ENCODE data around the gene CACNA2D3. TPM values are rescaled to one million over a fixed set of nuclear protein-coding genes. Genes with fewer than 3 reads are reported as not detected.
A peak's percentile ranks its signal among the peaks of the same experiment; 100 is the strongest.

Gene CACNA2D3
- total RNA-seq, 1 experiment from 2014 or later = not detected

- intact Hi-C loops (cut with micrococcal nuclease; ENCODE audit: unreplicated experiment) = no loop called here
- H3K9me3 Mint-ChIP-seq (ENCODE audit: unreplicated experiment) = no peaks in the 10 kb centered on the region
- BruUV-seq (replicated peaks) = no TSS peak
- no peak for TF ChIP-seq CTCF (IDR thresholded peaks at IDR 0.05; ENCODE audit: insufficient read depth in 1 of 2, low read depth in 1 of 2, low read length in 1 of 2, severe bottlenecking in 1 of 2, unreplicated experiment in 1 of 2)
- no peaks in the 10 kb centered on the region for H3K9me3 ChIP-seq
- ChIA-PET POLR2A (no interaction called here), CTCF (no interaction called here)
- H3K4me3 ChIP-seq (ENCODE audit: low read depth, low read length) = no peak overlapping the region
- no peaks in the 10 kb centered on the region for H3K4me1 Mint-ChIP-seq (ENCODE audit: low read depth, unreplicated experiment)
- H3K36me3 Mint-ChIP-seq (ENCODE audit: insufficient read depth, unreplicated experiment) = no peaks in the 10 kb centered on the region
- H3K27me3 Mint-ChIP-seq (ENCODE audit: insufficient read depth, unreplicated experiment) = no peaks in the 10 kb centered on the region
- no peak overlapping the region for H3K27ac Mint-ChIP-seq (ENCODE audit: unreplicated experiment)
- no peaks in the 10 kb centered on the region for H3K4me1 ChIP-seq
- H3K27me3 ChIP-seq (replicated peaks; ENCODE audit: control insufficient read depth, insufficient read depth, low read length) = no peaks in the 10 kb centered on the region
- no peak for DNase-seq
- no peak overlapping the region for H3K4me3 Mint-ChIP-seq (ENCODE audit: unreplicated experiment)
- no peaks in the 10 kb centered on the region for H3K36me3 ChIP-seq (ENCODE audit: control insufficient read depth, insufficient read depth, low read length)
Observed at GRCh38 chr3:54185740-54186139, 63.4 kb downstream of the CACNA2D3 start.

- no peaks in the 10 kb centered on the region for H3K9me3 Mint-ChIP-seq (ENCODE audit: unreplicated experiment)
- TF ChIP-seq CTCF (IDR thresholded peaks at IDR 0.05; ENCODE audit: insufficient read depth in 1 of 2, low read depth in 1 of 2, low read length in 1 of 2, severe bottlenecking in 1 of 2, unreplicated experiment in 1 of 2) = no peak
- ChIA-PET POLR2A (no interaction called here), CTCF (interaction anchor here (0.5 kb wide), 1 partner anchor 752 kb away, joined by 3 read pairs; no protein-coding TSS in a partner anchor)
- Histone ChIP-seq H3K4me1 (no peaks in the 10 kb centered on the region), H3K4me3 (ENCODE audit: low read depth, low read length) (no peak overlapping the region), H3K9me3 (no peaks in the 10 kb centered on the region), H3K36me3 (ENCODE audit: control insufficient read depth, insufficient read depth, low read length) (no peaks in the 10 kb centered on the region), H3K27me3 (replicated peaks; ENCODE audit: control insufficient read depth, insufficient read depth, low read length) (no peaks in the 10 kb centered on the region)
- peak; percentile 64 to 73 for DNase-seq
- no peaks in the 10 kb centered on the region for H3K36me3 Mint-ChIP-seq (ENCODE audit: insufficient read depth, unreplicated experiment)
- no peaks in the 10 kb centered on the region for H3K4me1 Mint-ChIP-seq (ENCODE audit: low read depth, unreplicated experiment)
- no peaks in the 10 kb centered on the region for H3K27me3 Mint-ChIP-seq (ENCODE audit: insufficient read depth, unreplicated experiment)
- no peak overlapping the region for H3K27ac Mint-ChIP-seq (ENCODE audit: unreplicated experiment)
- H3K4me3 Mint-ChIP-seq (ENCODE audit: unreplicated experiment) = no peak overlapping the region
- intact Hi-C loops (cut with micrococcal nuclease; ENCODE audit: unreplicated experiment) = no loop called here
- BruUV-seq (replicated peaks) = no TSS peak
Observed at GRCh38 chr3:54188176-54188791, 65.9 kb downstream of the CACNA2D3 start.

- Histone ChIP-seq H3K4me3 (ENCODE audit: low read depth, low read length) (no peak overlapping the region), H3K27me3 (replicated peaks; ENCODE audit: control insufficient read depth, insufficient read depth, low read length) (peaks cover 2% of the 10 kb centered on the region; the same call in 1 of the 2 replicates), H3K4me1 (no peaks in the 10 kb centered on the region), H3K9me3 (no peaks in the 10 kb centered on the region), H3K36me3 (ENCODE audit: control insufficient read depth, insufficient read depth, low read length) (no peaks in the 10 kb centered on the region)
- intact Hi-C loops (cut with micrococcal nuclease; ENCODE audit: unreplicated experiment) = no loop called here
- DNase-seq = no peak
- Mint-ChIP-seq H3K27ac (ENCODE audit: unreplicated experiment) (no peak overlapping the region), H3K4me1 (ENCODE audit: low read depth, unreplicated experiment) (no peaks in the 10 kb centered on the region), H3K36me3 (ENCODE audit: insufficient read depth, unreplicated experiment) (no peaks in the 10 kb centered on the region), H3K4me3 (ENCODE audit: unreplicated experiment) (no peak overlapping the region), H3K27me3 (ENCODE audit: insufficient read depth, unreplicated experiment) (peaks cover 3% of the 10 kb centered on the region), H3K9me3 (ENCODE audit: unreplicated experiment) (no peaks in the 10 kb centered on the region)
- no TSS peak for BruUV-seq (replicated peaks)
- no peak for TF ChIP-seq CTCF (IDR thresholded peaks at IDR 0.05; ENCODE audit: insufficient read depth in 1 of 2, low read depth in 1 of 2, low read length in 1 of 2, severe bottlenecking in 1 of 2, unreplicated experiment in 1 of 2)
- CTCF ChIA-PET = no interaction called here
- POLR2A ChIA-PET = no interaction called here
Observed at GRCh38 chr3:54191220-54191619, 68.9 kb downstream of the CACNA2D3 start.

Measured in Caco-2 (cell line).